ENCODE results near the gene C20orf173. TPM values are rescaled to one million over a fixed set of nuclear protein-coding genes. Genes with fewer than 3 reads are reported as not detected.

The C20orf173 gene
- total and polyA plus RNA-seq, 12 donors: not detected

DNA sequence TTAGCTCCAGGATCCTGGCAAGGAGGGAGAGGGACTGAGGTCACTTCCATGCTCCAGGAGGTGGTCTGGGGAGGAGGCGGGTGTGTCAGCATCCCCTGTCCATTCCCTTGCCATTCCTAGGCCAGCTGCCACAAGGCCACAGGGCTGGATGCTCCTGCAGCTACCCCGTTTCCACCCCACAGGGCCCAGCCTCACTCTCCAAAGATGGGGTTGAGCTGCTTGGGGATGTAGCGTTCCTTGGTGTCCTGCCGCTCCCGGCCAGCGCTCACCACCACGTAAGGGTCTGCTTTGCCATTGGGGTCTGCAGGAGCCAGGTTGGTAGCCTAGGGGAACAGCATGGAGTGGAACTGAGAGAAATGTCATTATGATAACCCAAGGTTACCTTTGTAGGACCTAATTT lies 35.5 kb upstream of the C20orf173 start:
- Histone ChIP-seq H3K4me3 (no peak overlapping the region), H3K27ac (no peak overlapping the region), H3K4me1 (replicated peaks in 1 of 2) (no peaks in the 10 kb centered on the region), H3K27me3 (no peaks in the 10 kb centered on the region), H3K9me3 (replicated peaks in 1 of 3) (no peaks in the 10 kb centered on the region), H3K36me3 (replicated peaks in 1 of 2) (no peaks in the 10 kb centered on the region)
- TF ChIP-seq POLR2A (IDR thresholded peaks at IDR 0.05): no peak
- TF ChIP-seq, protein P1, sequence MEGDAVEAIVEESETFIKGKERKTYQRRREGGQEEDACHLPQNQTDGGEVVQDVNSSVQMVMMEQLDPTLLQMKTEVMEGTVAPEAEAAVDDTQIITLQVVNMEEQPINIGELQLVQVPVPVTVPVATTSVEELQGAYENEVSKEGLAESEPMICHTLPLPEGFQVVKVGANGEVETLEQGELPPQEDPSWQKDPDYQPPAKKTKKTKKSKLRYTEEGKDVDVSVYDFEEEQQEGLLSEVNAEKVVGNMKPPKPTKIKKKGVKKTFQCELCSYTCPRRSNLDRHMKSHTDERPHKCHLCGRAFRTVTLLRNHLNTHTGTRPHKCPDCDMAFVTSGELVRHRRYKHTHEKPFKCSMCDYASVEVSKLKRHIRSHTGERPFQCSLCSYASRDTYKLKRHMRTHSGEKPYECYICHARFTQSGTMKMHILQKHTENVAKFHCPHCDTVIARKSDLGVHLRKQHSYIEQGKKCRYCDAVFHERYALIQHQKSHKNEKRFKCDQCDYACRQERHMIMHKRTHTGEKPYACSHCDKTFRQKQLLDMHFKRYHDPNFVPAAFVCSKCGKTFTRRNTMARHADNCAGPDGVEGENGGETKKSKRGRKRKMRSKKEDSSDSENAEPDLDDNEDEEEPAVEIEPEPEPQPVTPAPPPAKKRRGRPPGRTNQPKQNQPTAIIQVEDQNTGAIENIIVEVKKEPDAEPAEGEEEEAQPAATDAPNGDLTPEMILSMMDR (IDR thresholded peaks at IDR 0.05): no peak
- 83 to 94% (median 92%) methylated on average over 6 to 7 of the region's 7 CpGs for WGBS, 4 donors
- intact Hi-C loops (cut with DNase I): no loop called here
- no peak for DNase-seq

DNA sequence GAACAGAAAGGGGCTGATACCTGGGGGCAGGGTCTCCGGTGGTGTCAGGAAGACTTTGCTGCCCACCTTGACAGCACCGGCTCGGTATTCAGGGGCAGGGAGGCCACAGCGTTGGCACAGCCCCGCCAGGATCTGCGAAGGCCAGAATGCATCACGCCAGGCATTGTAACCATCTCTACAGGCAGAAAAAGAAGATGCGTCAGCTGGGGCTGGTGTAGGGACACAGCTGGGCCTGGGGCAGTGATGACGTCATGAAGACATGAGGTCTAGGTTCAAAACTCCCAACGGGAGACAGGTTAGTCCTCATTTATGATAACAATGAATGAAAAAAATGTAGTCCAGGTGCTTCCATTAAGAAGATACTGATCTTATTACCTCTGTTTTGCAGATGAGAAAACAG lies 34.4 kb upstream of the C20orf173 start:
- H3K4me1 ChIP-seq (replicated peaks in 1 of 2): no peaks in the 10 kb centered on the region
- H3K27me3 ChIP-seq: no peaks in the 10 kb centered on the region
- no peak for DNase-seq
- TF ChIP-seq, protein P1 (IDR thresholded peaks at IDR 0.05): no peak
- intact Hi-C loops (cut with DNase I): no loop called here
- H3K4me3 ChIP-seq: no peak overlapping the region
- H3K9me3 ChIP-seq (replicated peaks in 1 of 3): no peaks in the 10 kb centered on the region
- WGBS, 4 donors: 77 to 92% (median 91%) methylated on average over 4 to 10 of the region's 10 CpGs
- peaks cover 0 to under 1% of the 10 kb centered on the region in 2 donors for H3K36me3 ChIP-seq (replicated peaks in 1 of 2)
- no peak overlapping the region for H3K27ac ChIP-seq

DNA sequence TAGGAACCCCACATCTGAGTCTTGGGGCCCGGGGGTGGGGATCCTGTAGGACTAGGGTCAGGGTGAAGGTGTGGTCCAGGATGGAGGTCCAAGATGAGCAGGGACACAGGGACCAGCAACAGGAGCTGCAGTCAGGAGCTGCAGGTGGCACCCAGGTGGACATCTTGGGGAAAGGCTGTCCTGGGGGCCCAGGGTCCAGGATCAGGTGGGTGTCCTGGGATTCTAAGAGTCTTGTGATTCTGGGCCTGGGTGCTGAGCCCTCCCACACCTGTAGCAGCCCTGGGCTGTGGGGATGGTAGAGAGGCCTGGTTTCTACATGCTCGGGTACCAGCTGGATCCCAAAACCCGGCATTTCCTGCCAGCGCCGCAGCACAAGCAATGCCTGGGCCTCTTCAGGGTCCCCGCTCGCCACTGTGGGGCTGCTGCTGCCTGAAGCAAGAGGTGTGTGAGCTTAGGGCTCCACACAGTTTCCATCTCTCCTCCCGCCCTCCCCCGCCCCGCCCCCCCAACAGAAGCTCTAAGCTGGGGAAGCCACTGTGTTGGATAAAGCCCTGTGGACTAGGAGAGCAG lies 33.2 kb upstream of the C20orf173 start:
- TF ChIP-seq, protein P1 (IDR thresholded peaks at IDR 0.05): no peak
- no peak for TF ChIP-seq POLR2A (IDR thresholded peaks at IDR 0.05)
- no peaks in the 10 kb centered on the region for H3K4me1 ChIP-seq (replicated peaks in 1 of 2)
- no peak for DNase-seq
- no peak overlapping the region for H3K4me3 ChIP-seq
- 82 to 95% (median 84%) methylated on average over 1 to 10 of the region's 10 CpGs for WGBS, 4 donors
- H3K27ac ChIP-seq: no peak overlapping the region
- no peaks in the 10 kb centered on the region for H3K9me3 ChIP-seq (replicated peaks in 1 of 3)
- intact Hi-C loops (cut with DNase I): no loop called here
- peaks cover 0 to 8% of the 10 kb centered on the region in 2 donors for H3K36me3 ChIP-seq (replicated peaks in 1 of 2)
- H3K27me3 ChIP-seq: no peaks in the 10 kb centered on the region

DNA sequence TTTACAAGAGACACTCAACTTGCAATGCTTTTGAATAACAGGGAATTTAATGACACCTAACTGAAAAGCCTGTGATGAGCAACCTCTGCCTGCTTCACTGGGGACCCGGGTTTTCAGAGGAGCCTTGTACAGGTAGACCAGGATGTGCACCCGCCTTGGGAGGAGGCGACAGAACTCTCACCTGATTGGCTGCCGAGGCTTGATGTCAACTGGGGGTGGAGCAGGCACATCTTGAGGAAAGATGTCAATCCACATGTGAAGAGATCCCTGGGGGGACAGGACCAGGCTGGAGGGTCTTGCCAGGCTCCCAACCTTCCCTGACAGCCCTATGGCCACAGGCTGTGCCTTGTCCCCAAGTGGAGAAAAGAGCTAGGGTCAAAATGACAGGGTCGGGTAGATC lies 32.2 kb upstream of the C20orf173 start:
- H3K27me3 ChIP-seq: no peaks in the 10 kb centered on the region
- no peak overlapping the region for H3K4me3 ChIP-seq
- intact Hi-C loops (cut with DNase I): no loop called here
- H3K27ac ChIP-seq: no peak overlapping the region
- peaks cover 0 to 18% of the 10 kb centered on the region in 2 donors for H3K36me3 ChIP-seq (replicated peaks in 1 of 2)
- no peaks in the 10 kb centered on the region for H3K9me3 ChIP-seq (replicated peaks in 1 of 3)
- TF ChIP-seq, protein P1 (IDR thresholded peaks at IDR 0.05): no peak
- TF ChIP-seq POLR2A (IDR thresholded peaks at IDR 0.05): no peak
- H3K4me1 ChIP-seq (replicated peaks in 1 of 2): no peaks in the 10 kb centered on the region
- DNase-seq: no peak
- WGBS, 4 donors: 65 to 75% (median 72%) methylated on average over 4 to 5 of the region's 5 CpGs
